OCI-LY1 (cell line): ENCODE measurements around the gene RADIL.

Source experiments
- H2AFZ ChIP-seq: fragments of 200-600 bp; sonication (generic), shearing (Covaris generic); 2 replicates; pipeline ENCODE4 v1.6.0; 2014; ENCODE audit warnings: antibody characterized with exemption, mild to moderate bottlenecking, low read length
- H3F3A ChIP-seq: fragments of 200-600 bp; sonication (generic), shearing (Covaris generic); 2 replicates; pipeline ENCODE4 v1.6.0; 2014; ENCODE audit warnings: mild to moderate bottlenecking, antibody characterized with exemption, low read length, moderate library complexity; ENCODE audit not compliant: insufficient read depth
- H3K27ac ChIP-seq: fragments of 200-600 bp; sonication (generic); 2 replicates; pipeline ENCODE4 v1.5.1; 2014; ENCODE audit warnings: low read length, mixed run types, mild to moderate bottlenecking, low read depth; ENCODE audit not compliant: poor library complexity, severe bottlenecking
- H3K27me3 ChIP-seq: fragments of 200-600 bp; sonication (generic); 2 replicates; pipeline ENCODE4 v1.6.0; 2014; ENCODE audit warnings: antibody characterized with exemption, mild to moderate bottlenecking, low read length, moderate library complexity; ENCODE audit not compliant: insufficient read depth
- H3K36me3 ChIP-seq: fragments of 200-600 bp; sonication (generic); 2 replicates; pipeline ENCODE4 v1.6.1; 2014; ENCODE audit warnings: mild to moderate bottlenecking, antibody characterized with exemption, low read length, moderate library complexity, mixed read lengths; ENCODE audit not compliant: insufficient read depth
- H3K4me1 ChIP-seq: fragments of 200-600 bp; sonication (generic); 2 replicates; pipeline ENCODE4 v1.5.1; 2014; ENCODE audit warnings: mild to moderate bottlenecking, low read length, moderate library complexity; ENCODE audit not compliant: insufficient read depth, severe bottlenecking
- H3K4me2 ChIP-seq: fragments of 200-600 bp; sonication (generic), shearing (Covaris generic); 2 replicates; pipeline ENCODE4 v1.6.1; 2014; ENCODE audit warnings: low read length
- H3K4me3 ChIP-seq: fragments of 200-600 bp; sonication (generic); 2 replicates; pipeline ENCODE4 v1.5.1; 2014; ENCODE audit warnings: low read length, low read depth, mild to moderate bottlenecking, mixed read lengths; ENCODE audit not compliant: poor library complexity, severe bottlenecking
- H3K79me2 ChIP-seq: fragments of 200-600 bp; shearing (Covaris generic); 2 replicates; pipeline ENCODE4 v1.6.1; 2016; ENCODE audit warnings: mixed run types, low read length, mixed read lengths; ENCODE audit not compliant: insufficient read depth
- H3K9ac ChIP-seq: fragments of 200-600 bp; sonication (generic), shearing (Covaris generic); 2 replicates; pipeline ENCODE4 v1.6.1; 2014; ENCODE audit warnings: mild to moderate bottlenecking, low read length, mixed read lengths
- H3K9me2 ChIP-seq: fragments of 200-600 bp; sonication (generic), shearing (Covaris generic); 2 replicates; pipeline ENCODE4 v1.6.1; 2014; ENCODE audit warnings: low read depth, mild to moderate bottlenecking, low read length, mixed read lengths
- H3K9me3 ChIP-seq: fragments of 200-600 bp; shearing (Covaris generic); 2 replicates; pipeline ENCODE4 v1.6.1; 2014; ENCODE audit warnings: low read length, mixed read lengths
- H4K20me1 ChIP-seq: fragments of 200-600 bp; sonication (generic), shearing (Covaris generic); 2 replicates; pipeline ENCODE4 v1.6.0; 2016; ENCODE audit warnings: mild to moderate bottlenecking, low read length; ENCODE audit not compliant: insufficient read depth
- EZH2 ChIP-seq: fragments of 200-600 bp; sonication (generic), shearing (Covaris generic); IDR thresholded peaks from 2 replicates; pipeline ENCODE4 v1.8.0; 2017; ENCODE audit warnings: borderline replicate concordance, mixed run types, mild to moderate bottlenecking, antibody characterized with exemption, low read length, moderate library complexity, mixed read lengths
- TF ChIP-seq, protein P1 (sequence below): fragments of 200-600 bp; sonication (generic), shearing (Covaris generic); IDR thresholded peaks from 2 replicates; pipeline ENCODE4 v1.5.1; 2017; ENCODE audit warnings: mild to moderate bottlenecking, antibody characterized with exemption, low read length, moderate library complexity, mixed read lengths

The RADIL gene

DNA sequence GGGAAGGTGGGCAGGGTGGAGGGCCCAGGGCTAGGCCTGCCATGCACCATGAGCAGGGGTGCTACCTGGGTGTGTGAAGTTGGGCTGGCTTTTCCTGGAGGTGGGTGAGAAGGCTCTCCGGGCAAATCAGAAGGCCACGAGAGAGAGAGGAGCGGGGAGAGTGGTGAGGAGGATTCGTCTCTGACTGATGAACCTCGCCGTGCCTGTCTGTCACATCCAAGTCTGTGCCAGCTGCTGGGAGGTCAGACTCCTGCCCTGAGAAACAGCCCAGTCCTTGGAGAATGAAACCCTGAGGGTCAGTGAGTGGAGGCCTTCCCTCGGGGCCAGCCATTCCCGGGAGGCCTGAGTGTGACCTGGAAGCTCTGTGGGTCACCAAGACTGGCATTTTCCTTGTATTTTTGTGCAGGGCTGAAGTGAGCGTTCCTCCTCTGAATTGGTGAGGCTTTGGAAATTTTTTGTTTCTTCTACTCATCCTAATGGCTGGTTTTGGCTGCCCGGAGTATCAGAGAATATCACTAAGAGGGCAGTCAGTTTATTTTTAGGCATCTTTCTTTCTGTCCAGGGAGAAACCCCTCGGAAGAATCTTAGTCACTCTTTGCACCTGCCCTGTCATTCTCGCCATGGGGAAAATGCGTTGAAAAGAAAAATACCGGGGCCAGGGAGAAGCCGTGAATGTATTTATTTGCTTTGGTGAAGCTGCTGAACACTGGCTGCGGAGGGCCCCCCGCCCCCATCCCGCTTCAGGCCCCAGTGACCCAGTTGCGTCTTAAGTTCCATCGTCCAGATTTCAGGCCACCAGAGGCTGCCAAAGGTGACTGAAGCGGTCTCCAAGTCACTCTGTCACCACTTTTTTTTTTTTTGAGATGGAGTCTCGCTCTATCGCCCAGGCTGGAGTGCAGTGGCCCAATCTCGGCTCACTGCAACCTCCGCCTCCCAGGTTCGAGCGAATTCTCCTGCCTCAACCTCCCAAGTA, 114.6 kb downstream of the RADIL start:
- no peak overlapping the region for H3K4me2 ChIP-seq
- no peaks in the 10 kb centered on the region for H3K4me1 ChIP-seq
- no peak overlapping the region for H2AFZ ChIP-seq
- no peaks in the 10 kb centered on the region for H3K9me3 ChIP-seq
- no peaks in the 10 kb centered on the region for H3K9me2 ChIP-seq
- H3K27ac ChIP-seq = no peak overlapping the region
- TF ChIP-seq, protein P1, sequence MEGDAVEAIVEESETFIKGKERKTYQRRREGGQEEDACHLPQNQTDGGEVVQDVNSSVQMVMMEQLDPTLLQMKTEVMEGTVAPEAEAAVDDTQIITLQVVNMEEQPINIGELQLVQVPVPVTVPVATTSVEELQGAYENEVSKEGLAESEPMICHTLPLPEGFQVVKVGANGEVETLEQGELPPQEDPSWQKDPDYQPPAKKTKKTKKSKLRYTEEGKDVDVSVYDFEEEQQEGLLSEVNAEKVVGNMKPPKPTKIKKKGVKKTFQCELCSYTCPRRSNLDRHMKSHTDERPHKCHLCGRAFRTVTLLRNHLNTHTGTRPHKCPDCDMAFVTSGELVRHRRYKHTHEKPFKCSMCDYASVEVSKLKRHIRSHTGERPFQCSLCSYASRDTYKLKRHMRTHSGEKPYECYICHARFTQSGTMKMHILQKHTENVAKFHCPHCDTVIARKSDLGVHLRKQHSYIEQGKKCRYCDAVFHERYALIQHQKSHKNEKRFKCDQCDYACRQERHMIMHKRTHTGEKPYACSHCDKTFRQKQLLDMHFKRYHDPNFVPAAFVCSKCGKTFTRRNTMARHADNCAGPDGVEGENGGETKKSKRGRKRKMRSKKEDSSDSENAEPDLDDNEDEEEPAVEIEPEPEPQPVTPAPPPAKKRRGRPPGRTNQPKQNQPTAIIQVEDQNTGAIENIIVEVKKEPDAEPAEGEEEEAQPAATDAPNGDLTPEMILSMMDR = no peak
- TF ChIP-seq EZH2 = no peak
- no peaks in the 10 kb centered on the region for H3K79me2 ChIP-seq
- peaks cover 2% of the 10 kb centered on the region; the same call in 1 of the 2 replicates for H3K36me3 ChIP-seq
- H3K4me3 ChIP-seq = no peak overlapping the region
- H3F3A ChIP-seq = no peaks in the 10 kb centered on the region
- H3K9ac ChIP-seq = no peak overlapping the region
- H4K20me1 ChIP-seq = no peaks in the 10 kb centered on the region
- no peaks in the 10 kb centered on the region for H3K27me3 ChIP-seq

DNA sequence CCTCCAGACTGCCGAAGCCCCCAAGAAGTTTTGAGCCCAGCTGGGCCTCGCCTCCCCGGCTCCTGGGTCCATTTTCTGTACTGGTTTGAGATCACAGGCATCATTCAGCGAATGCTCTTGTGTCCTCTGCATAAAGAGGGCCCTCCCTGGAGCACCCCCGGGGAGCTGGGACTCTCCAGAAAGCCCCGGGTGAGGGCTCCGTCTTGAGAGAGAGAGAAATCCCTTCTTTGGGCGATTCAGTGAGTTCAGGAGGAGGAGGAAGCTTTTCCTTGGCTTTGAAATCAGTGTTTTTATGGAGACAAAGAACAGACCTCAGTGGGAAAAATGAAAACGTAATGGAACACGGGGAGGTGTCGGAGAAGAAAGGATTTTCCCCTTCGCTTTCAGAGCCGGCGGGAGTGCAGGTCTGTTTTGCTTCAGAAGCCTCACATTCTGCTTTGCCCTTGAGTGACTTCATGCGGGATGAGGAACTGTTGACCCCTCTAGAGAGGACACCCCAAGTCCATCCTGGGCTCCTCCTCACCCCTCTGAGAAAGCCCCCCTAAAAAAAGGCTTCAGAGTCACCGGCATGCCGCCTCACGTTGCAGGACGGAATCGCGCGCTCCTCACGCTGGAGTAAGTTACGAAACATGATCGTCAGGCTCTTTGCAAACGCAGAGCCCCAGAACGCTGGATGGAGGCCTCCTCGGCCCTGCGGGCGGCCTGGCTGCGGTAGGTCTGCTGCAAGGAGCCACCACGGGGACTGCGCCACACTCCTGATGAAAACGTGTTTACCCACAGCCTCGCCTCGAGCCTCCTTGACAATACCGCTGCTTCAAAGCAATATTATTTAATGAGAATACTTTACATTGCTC, 116.6 kb downstream of the RADIL start:
- TF ChIP-seq EZH2 = no peak
- TF ChIP-seq, protein P1 = no peak
- no peak overlapping the region for H3K27ac ChIP-seq
- no peak overlapping the region for H3K4me3 ChIP-seq
- H3K27me3 ChIP-seq = no peaks in the 10 kb centered on the region
- no peak overlapping the region for H2AFZ ChIP-seq
- H3K4me2 ChIP-seq = no peak overlapping the region
- no peaks in the 10 kb centered on the region for H3K4me1 ChIP-seq
- no peaks in the 10 kb centered on the region for H3F3A ChIP-seq
- no peaks in the 10 kb centered on the region for H3K9me3 ChIP-seq
- no peaks in the 10 kb centered on the region for H3K9me2 ChIP-seq
- H3K9ac ChIP-seq = no peak overlapping the region
- H3K36me3 ChIP-seq = peaks cover 22% of the 10 kb centered on the region
- H4K20me1 ChIP-seq = no peaks in the 10 kb centered on the region
- H3K79me2 ChIP-seq = no peaks in the 10 kb centered on the region

DNA sequence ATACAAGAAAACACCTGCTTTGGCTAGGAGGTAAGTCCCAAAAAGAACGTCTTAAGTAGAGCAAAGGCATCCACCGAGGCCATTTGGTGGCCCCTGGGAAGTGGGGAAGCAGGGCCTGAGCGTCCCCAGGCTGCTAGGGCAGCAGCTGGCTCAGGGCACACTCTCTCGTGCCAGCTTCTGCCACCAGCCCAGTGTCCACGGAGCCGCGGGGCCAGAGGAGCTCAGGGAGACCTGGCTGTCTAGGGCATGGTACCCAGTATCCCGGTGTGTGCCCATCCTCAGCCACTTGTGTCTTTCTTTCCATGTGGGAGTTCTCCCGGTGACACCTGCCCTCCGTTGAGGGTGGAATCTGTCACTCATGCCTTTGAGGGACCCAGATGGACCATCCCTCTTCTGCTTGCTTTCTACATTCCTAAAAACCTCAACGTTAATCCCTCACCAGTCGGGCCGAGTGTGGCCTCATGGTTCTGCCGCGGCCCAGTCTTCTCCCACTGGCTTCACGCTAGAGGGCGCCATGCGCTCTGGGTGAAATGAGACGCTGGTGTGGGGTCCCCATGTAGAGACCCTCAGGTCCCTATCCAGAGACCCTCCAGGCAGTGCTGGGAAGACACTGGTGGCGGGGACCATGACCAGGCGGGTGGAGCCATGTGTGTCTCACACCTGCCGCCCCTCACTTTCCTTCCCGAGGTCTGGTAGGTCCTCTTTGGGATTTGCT, 117.6 kb downstream of the RADIL start:
- Histone ChIP-seq H2AFZ (no peak overlapping the region), H3F3A (no peaks in the 10 kb centered on the region), H3K4me3 (no peak overlapping the region), H3K27me3 (no peaks in the 10 kb centered on the region), H3K4me1 (no peaks in the 10 kb centered on the region), H3K4me2 (no peak overlapping the region), H3K9me3 (no peaks in the 10 kb centered on the region), H4K20me1 (no peaks in the 10 kb centered on the region), H3K9me2 (no peaks in the 10 kb centered on the region), H3K79me2 (no peaks in the 10 kb centered on the region), H3K36me3 (peaks cover 30% of the 10 kb centered on the region), H3K27ac (no peak overlapping the region), H3K9ac (no peak overlapping the region)
- TF ChIP-seq, protein P1 = 0 out of 2 replicates have a peak, but pooled peaks have one; percentile 9
- no peak for TF ChIP-seq EZH2
